Lung (tissue), 12 donors: ENCODE data around the gene IL1RN. TPM values are rescaled to one million over a fixed set of nuclear protein-coding genes. Genes with fewer than 3 reads are reported as not detected.

Experiments used
- ATAC-seq: fragments of 200-7000 bp; cut with Tn5 transposase; one replicate; pipeline ENCODE4 v1.9.1; 2020; ENCODE audit warnings: moderate number of reproducible peaks; ENCODE audit not compliant: insufficient read depth, low FRiP score
- DNase-seq, 3 donors: peaks; one replicate each; pipeline ENCODE4 v3.0.0-alpha.2; 2013 to 2017
- H3K27ac ChIP-seq, 2 donors: one replicate each; pipeline ENCODE4 v1.5.1; 2013; ENCODE audit warnings: mild to moderate bottlenecking in 2 of 2, moderate library complexity in 2 of 2, control low read depth in 1 of 2, inconsistent platforms in 1 of 2, low read depth in 1 of 2, low read length in 1 of 2
- H3K27me3 ChIP-seq, 3 donors: one replicate each; pipeline ENCODE4 v1.5.1; 2013; ENCODE audit warnings: low read length in 2 of 3; ENCODE audit not compliant: control insufficient read depth in 3 of 3, insufficient read depth in 3 of 3
- H3K36me3 ChIP-seq, 4 donors: one replicate each; pipeline ENCODE4 v1.5.1; 2013; ENCODE audit warnings: low read length in 4 of 4, mild to moderate bottlenecking in 1 of 4, moderate library complexity in 1 of 4; ENCODE audit not compliant: control insufficient read depth in 4 of 4, insufficient read depth in 4 of 4
- H3K4me1 ChIP-seq, 5 donors: one replicate each; pipeline ENCODE4 v1.5.1; 2013; ENCODE audit warnings: low read length in 5 of 5, mild to moderate bottlenecking in 2 of 5, moderate library complexity in 1 of 5; ENCODE audit not compliant: control insufficient read depth in 5 of 5, insufficient read depth in 5 of 5
- H3K4me3 ChIP-seq: one replicate; pipeline ENCODE4 v1.5.1; 2013; ENCODE audit warnings: mild to moderate bottlenecking, control low read depth, moderate library complexity
- H3K9ac ChIP-seq, 2 donors: one replicate each; pipeline ENCODE4 v1.5.1; 2013; ENCODE audit warnings: low read length in 2 of 2, control low read depth in 1 of 2; ENCODE audit not compliant: insufficient read depth in 1 of 2
- H3K9me3 ChIP-seq, 4 donors: one replicate each; pipeline ENCODE4 v1.5.1; 2013; ENCODE audit warnings: low read length in 3 of 4, mild to moderate bottlenecking in 1 of 4, moderate library complexity in 1 of 4; ENCODE audit not compliant: control insufficient read depth in 4 of 4, insufficient read depth in 3 of 4
- WGBS, 2 donors: extraction: QIAGEN DNeasy Blood & Tissue Kit; methylation state at CpG; one replicate each; pipeline ENCODE4 v1.1.7; 2013; 5-methylcytosine and 5-hydroxymethylcytosine counted together
- polyA plus RNA-seq, 2 donors: library from polyadenylated mRNA; stranded (reverse); fragments of 200-250 nt; gene quantifications; one replicate each; pipeline ENCODE4 v1.2.1, GENCODE V29; 2013
- total RNA-seq, 2 donors: library from RNA; depleted of rRNA in 1 of 2; stranded (reverse); fragments of >200 nt in 1 of 2; gene quantifications; one replicate each; pipeline ENCODE4 v1.2.1, GENCODE V29; 2014 to 2021
- TF ChIP-seq, protein P1 (sequence below): IDR thresholded peaks from 2 replicates; pipeline ENCODE4 v1.5.1; 2012; ENCODE audit warnings: mild to moderate bottlenecking; ENCODE audit errors: control extremely low read depth, extremely low read depth
- donor health status: control.
- donor health status: control.
- donor health status: Bipolar disorder and iron deficiency.
- donor health status: healthy.
- donor health status: DM: yes; HTN: yes; CAD: no.

IL1RN gene
- total and polyA plus RNA-seq, 4 donors, result 9.6 to 850 (median 16.7) TPM

DNA sequence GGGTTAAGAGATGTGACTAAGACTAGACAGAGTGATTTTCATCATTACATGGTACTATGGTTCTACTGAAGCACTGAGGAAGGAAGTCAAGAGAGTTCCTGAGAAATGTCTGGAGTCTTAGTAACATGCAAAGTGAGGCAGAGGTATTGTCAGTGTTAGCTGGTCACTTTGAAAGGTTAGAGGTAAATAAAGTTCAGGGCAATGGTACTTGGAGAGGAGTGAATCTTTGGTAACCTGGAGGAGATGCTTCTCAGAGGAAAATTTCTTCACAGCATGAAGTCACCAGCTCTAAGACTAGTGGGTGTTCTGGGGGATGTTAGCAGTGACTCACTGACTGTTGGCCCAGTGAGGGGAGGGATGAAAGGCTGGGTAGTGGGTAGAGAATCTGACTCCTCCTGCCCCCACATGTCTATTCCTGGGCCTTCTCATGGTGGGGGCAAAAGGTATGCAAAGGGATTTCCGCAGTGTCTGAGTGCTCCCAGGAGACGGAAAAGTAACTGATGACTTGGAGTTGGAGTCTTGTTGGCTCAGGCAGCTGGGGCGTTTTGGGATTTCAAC is 23.3 kb upstream of the IL1RN start:
- DNase-seq (no peak), ATAC-seq (no peak)
- H3K36me3 ChIP-seq, result no peaks in the 10 kb centered on the region
- WGBS, 2 donors, result 75 to 93% methylated on average over 3 of the region's 3 CpGs
- H3K4me3 ChIP-seq, result no peak overlapping the region
- H3K4me1 ChIP-seq, result no peaks in the 10 kb centered on the region
- TF ChIP-seq, protein P1, sequence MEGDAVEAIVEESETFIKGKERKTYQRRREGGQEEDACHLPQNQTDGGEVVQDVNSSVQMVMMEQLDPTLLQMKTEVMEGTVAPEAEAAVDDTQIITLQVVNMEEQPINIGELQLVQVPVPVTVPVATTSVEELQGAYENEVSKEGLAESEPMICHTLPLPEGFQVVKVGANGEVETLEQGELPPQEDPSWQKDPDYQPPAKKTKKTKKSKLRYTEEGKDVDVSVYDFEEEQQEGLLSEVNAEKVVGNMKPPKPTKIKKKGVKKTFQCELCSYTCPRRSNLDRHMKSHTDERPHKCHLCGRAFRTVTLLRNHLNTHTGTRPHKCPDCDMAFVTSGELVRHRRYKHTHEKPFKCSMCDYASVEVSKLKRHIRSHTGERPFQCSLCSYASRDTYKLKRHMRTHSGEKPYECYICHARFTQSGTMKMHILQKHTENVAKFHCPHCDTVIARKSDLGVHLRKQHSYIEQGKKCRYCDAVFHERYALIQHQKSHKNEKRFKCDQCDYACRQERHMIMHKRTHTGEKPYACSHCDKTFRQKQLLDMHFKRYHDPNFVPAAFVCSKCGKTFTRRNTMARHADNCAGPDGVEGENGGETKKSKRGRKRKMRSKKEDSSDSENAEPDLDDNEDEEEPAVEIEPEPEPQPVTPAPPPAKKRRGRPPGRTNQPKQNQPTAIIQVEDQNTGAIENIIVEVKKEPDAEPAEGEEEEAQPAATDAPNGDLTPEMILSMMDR, result no peak
- H3K9me3 ChIP-seq, result peaks cover 0 to 5% (median 0%) of the 10 kb centered on the region in 4 donors
- peaks cover 0 to 2% (median 0%) of the 10 kb centered on the region in 3 donors for H3K27me3 ChIP-seq
- no peak overlapping the region for H3K27ac ChIP-seq
- H3K9ac ChIP-seq, result no peak overlapping the region

DNA sequence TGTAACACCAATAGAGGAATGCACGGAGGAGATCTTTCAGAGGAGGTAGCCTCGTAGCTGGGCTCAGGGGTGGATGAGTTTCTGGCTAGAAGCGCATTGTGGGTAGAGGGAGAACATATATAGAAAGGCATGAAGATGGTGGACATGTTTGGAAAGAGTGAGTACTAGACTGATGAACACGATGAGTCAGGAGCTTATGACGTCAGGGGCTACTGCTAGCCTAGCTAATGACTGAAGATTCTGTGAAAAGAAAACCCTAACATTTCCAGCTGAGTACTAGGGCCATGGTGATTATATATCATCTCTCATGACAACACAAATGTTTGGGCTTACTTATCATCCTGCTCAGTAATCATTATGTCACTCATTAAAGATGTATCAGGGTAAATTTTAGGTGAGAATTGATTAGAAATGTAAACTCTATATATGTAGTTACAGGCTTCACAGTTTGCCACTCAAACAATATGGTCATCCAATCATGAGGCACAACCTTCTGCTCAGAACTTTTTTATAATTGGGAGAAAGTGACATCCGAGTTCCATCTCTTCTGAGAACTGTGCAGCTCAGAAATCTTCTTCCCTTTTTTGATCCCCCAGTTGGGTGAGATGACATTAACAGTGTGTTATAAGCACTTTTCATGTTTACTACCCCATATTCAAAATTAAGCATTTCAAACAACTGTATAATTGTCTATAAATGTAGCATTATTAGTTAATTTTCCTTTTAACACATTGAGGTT is 22.2 kb upstream of the IL1RN start:
- Histone ChIP-seq H3K36me3 (no peaks in the 10 kb centered on the region), H3K9ac (no peak overlapping the region), H3K27ac (no peak overlapping the region), H3K9me3 (peaks cover 0 to 3% (median 0%) of the 10 kb centered on the region in 4 donors), H3K4me3 (no peak overlapping the region), H3K4me1 (no peaks in the 10 kb centered on the region), H3K27me3 (peaks cover 0 to 2% (median 0%) of the 10 kb centered on the region in 3 donors)
- 74 to 75% methylated on average over 6 of the region's 6 CpGs for WGBS, 2 donors
- DNase-seq, result no peak
- ATAC-seq, result no peak
- TF ChIP-seq, protein P1, result no peak

DNA sequence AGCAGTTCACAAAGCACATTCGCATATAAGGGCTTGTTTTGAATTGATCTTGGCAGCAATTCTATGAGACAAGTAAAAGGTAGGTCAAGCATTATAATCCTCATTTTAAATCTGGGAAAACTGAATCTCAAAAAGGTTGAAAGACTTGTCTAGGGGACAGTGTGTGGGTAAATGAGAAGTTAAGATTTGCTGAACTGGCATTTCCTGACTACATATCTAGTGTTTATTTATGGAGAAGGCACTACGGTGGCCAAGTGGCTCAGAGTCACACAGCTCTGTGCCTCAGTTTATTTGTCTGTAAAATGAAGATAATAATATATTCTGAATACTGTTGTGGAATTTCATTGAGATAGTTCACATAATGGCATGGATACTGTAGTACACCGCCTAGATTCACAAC is 16.3 kb upstream of the IL1RN start:
- TF ChIP-seq, protein P1, result no peak
- H3K27me3 ChIP-seq, result no peaks in the 10 kb centered on the region
- WGBS, 2 donors, result 64 to 68% methylated on average over 3 of the region's 3 CpGs
- H3K4me3 ChIP-seq, result no peak overlapping the region
- H3K27ac ChIP-seq, result no peak overlapping the region
- H3K36me3 ChIP-seq, result no peaks in the 10 kb centered on the region
- ATAC-seq (no peak), DNase-seq (no peak)
- no peak overlapping the region for H3K9ac ChIP-seq
- no peaks in the 10 kb centered on the region for H3K4me1 ChIP-seq
- H3K9me3 ChIP-seq, result no peaks in the 10 kb centered on the region
